Measurements from ENCODE around the gene B3GNT5.

The B3GNT5 gene

DNA sequence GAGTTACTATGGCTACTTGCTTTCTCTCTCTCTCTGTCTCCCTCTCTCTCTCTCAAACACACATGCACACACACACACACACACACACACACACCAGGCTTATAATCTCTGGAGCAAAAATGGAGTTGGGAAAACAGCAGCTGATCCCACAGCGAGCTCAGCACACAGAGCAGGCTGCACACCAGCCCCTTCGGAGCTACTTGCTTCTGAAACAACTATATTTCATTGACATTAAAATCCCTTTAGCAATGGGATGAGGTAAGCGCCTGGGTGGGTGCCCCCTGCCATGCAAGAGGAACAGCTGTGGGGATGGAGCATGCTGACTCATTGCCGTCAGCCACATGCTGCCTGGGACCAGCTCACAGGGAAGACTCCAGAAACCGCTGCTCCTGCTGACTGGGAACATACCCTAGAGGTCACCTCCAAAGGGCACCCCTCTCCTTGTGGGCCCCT is 45.7 kb downstream of the B3GNT5 start:
- no peak for DNase-seq

GRCh38 chr3:183299976-183300375 is 46.9 kb downstream of the B3GNT5 start:
- no peak for DNase-seq

- DNase-seq = no peak
Measured at GRCh38 chr3:183300996-183301562, 48.0 kb downstream of the B3GNT5 start.

- DNase-seq = no peak
Measured at GRCh38 chr3:183301937-183302580, 49.0 kb downstream of the B3GNT5 start.

DNA sequence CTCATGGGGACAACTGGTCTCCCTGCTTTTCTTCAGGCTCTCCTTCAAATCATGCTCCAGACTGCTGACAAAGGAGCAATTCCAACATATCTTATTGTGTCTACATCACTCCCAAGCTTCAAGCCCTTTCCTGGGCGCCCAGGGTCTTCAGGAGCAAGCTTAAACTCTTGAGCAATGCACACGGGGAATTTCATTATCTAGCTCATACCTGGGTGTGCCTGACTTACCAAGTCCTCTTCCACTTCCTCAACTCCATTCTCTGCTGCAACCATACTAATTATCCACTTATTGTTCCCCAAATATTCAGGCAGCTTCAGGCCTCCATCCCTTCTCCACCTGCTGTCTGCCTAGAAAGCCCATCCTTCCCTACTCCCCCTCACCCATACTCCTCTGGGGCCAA is 50.6 kb downstream of the B3GNT5 start:
- no peak for DNase-seq

DNA sequence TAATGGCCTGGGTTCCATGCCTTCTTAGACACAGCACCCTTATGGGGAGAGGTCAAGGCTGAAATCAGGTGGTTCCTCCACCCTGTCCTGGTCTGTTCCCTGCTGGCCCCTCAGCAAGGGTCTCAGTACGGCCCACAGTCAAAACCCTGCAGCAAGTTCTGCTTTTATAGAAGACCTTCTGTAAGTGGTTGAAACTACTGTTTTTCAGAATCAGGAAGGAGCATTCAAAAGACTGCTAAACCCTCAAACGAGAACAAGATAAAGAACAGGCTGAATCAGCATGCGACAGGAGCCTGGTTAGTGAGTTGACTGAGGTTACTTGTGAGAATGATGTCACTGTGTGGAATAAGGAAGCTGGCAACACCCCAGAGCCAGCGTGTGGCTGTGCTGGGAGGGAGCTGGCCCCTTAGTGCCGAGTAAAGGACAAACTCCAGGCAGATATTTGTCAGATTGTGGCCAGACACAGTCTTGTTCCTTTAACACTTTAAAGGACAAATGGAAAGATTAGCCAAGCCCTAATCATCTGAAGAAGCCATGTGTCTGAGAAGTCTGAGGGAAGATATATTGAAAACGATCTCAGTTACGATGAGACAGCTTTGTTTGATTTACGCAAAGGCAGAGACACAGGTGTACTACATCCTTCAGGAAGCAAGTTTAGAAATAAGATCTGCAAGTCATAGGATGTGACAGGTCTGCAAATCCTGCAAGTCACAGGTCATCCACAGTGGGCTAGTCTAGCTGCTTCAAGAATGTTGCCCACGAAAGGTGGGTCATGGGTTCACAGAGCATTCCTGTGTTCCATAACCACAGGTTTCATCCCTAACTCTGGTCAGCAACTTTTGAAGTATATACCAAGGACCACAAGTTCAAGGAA is 54.0 kb downstream of the B3GNT5 start:
- DNase-seq = no peak

- no peak for DNase-seq
Measured at GRCh38 chr3:183307749-183308148, 54.7 kb downstream of the B3GNT5 start.

DNA sequence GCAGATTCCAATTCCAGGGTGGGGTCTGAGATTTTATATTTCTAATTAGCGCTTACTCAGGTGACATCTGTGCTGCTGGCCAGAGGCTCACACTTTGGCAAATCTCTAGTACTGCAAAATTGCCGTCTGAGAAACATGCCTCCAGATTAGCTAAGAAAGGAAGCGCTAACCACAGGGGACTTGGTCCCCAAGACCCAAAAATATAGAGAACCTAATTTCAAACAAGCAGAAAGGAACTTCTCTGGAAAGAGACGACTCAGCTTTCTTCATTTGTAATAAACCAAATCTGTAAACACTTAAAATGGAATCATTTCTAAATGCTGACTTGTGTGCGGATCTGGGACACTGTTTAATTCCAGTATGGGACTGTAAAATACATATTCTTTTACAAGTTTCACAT is 55.7 kb downstream of the B3GNT5 start:
- DNase-seq = no peak

DNA sequence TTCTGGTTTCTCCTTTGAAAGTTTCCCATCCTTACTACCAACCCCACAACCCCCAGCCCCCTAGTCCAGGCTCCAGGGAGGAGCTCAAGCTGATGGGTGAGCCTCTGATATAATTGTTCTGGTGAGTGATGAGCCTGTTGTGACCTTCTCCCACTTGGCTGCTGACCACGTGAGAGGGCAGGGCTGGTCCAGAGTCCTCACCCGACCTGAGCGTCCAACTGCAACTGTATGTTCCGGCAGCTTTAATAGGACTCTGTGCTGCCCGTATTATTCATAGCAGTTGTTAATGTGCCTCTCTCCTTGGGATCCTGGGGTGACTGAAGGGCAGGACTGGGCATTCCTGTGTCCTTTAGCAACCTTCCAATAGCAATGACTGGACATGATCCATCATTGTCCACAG is 56.2 kb downstream of the B3GNT5 start:
- no peak for DNase-seq

GRCh38 chr3:183310936-183311335 is 57.9 kb downstream of the B3GNT5 start:
- no peak for DNase-seq

DNA sequence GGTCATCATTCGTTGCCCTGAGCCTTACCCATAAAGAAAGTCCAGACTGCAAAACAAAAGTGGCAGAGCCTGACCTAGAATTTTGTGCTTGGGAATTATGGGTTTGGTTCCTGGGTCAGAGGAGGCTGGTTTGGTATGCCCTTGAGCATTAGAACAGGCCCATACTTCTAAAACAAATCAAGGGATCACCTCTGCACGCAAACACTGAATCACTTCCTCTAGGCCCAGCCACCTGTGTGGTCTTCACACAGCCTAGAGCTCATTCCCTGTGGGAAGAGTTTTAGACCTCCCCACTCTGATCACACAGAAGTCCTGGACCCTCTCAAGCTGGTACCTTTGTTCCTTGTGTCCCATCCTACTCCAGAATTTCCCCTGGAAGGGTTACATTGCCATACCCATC is 59.4 kb downstream of the B3GNT5 start:
- DNase-seq = no peak

DNA sequence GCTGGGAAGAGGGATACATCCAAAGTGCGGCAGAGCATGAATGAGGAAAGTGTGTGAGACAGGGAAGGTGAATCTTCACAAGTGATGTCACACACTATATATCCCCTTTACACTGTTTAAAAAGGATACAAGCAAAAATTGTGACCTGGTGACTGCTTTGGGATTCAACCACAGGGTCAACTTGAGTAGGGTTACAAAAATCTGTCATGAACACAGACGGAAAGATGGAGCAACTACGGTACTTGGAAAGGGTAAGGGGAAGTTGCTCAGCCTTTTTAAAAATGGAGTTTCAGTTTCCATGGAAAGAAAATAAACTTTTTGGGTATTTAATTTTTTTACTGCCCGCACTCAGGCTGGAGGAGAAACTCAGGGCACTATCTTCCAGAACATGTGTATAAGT is 60.3 kb downstream of the B3GNT5 start:
- DNase-seq = no peak

DNA sequence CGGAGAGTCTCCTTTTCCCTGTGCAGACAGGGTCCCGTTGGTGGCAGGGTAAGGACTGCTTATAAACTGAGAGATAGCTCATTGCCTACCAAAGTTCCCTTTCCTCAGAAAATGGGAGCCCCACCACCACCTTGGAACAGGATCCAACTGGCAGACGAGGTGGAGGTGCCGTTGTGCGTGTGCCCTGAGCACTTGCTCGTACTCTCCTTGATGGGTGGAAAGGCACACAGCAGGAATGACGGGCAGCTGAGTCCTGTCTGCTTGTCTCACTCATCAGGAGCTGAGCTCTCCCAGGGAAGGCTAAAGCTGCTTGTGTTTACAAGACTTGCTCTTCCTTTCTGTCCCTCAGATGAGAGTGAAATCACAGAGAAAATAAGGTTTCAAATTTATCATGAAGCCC is 60.7 kb downstream of the B3GNT5 start:
- no peak for DNase-seq

DNA sequence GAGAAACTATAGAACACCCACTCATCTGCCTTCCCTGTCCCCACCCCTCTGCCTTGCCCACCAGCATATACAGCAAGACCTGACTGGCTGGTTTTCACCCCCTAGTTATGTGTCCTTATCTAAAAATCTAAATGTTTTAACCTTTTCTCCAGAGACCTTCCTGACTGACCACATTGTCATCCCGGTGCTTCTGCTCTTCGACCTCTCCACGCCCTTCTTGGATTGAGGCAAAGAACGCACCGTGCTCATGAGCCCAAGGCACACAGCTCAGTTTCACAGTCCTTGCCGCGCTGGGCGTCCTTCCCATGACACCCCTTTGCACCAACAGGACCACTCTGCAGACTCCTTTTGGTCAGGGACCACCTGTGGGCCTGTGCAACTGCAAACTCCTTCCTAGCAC is 62.7 kb downstream of the B3GNT5 start:
- no peak for DNase-seq

GRCh38 chr3:183317271-183317670 is 64.2 kb downstream of the B3GNT5 start:
- DNase-seq = no peak

DNA sequence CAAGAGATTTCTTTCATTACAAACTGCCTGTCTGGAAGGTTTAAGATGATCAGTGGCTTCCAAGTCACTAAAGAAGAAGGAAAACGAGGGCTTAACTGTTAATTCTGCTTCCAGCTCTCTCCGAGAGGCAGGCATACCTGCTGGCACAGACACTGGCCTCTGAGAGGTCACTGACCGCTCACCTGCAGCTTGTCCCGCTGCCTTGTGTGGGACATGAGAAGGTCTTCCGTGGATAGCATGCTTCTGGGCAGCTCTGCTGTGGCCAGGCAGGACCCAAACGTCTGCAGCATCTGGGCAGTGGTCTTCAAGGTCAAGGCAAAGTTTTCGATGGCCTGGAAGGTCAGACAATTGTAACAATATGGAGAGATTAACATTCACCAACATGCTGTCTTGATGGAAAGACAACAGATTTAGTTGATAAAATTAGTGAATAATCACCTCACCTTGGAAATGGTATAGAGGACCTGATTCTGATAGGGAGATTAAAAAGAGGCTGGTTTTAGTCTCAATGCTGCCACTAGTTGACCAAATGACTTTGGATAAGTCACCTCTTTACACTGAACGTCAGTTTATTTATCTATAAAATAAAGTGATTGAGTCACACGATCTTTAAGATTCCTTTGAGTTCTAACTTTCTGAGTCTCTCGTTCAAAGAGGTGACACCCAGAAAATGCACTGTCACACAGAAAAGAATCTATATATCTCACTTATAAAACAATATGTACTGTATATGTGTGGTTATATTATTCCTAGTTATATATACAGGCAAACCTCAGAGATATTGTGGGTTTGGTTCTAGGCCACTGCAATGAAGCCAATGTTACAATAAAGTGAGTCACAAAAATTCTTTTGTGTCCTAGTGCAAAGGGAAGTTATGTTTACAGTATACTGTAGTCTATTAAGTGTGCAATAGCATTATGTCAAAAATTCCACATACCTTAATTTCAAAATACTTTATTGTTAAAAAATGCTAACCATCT is 65.1 kb downstream of the B3GNT5 start:
- no peak for DNase-seq

- DNase-seq = no peak
Measured at GRCh38 chr3:183318877-183319276, 65.8 kb downstream of the B3GNT5 start.

DNA sequence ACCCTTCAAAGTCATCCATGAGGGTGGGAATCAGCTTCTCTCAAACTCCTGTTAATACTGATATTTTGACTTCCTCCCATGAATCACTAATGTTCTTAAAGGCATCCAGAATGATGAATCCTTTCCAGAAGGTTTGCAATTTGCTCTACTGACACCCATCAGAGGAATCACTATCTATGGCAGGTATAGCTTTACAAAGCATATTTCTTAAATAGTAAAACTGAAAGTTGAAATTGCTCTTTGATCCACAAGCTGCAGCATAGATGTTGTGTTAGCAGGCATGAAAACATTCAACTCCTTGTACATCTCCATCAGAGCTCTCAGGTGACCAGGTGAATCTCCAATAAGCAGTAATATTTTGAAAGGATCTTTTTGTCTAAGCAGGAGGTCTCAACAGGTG is 66.3 kb downstream of the B3GNT5 start:
- DNase-seq = no peak

Measured in NCI-H1092 (cell line).